ENCODE data around the gene ANKDD1A.

DNA sequence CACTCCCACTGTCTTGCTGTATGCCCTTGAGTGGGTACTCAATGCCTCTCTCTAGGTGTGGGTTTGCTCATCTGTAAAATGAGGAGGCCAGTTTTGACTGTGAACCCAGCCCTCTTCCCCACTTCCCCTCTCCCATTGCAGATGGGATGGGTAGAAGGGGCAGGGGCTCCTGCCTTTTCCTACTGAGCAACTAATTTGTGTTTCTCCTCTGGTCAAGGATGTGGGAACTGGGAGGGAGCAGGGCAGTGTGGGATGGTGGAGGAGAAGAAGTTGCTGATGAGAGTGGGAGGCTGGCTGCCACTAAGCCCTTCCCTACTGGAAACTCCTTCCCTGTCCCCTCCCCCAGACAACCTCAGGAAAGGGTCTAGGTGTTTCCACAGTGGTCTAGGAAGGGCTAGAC lies 20.1 kb upstream of the ANKDD1A start:
- TF ChIP-seq, protein P1, sequence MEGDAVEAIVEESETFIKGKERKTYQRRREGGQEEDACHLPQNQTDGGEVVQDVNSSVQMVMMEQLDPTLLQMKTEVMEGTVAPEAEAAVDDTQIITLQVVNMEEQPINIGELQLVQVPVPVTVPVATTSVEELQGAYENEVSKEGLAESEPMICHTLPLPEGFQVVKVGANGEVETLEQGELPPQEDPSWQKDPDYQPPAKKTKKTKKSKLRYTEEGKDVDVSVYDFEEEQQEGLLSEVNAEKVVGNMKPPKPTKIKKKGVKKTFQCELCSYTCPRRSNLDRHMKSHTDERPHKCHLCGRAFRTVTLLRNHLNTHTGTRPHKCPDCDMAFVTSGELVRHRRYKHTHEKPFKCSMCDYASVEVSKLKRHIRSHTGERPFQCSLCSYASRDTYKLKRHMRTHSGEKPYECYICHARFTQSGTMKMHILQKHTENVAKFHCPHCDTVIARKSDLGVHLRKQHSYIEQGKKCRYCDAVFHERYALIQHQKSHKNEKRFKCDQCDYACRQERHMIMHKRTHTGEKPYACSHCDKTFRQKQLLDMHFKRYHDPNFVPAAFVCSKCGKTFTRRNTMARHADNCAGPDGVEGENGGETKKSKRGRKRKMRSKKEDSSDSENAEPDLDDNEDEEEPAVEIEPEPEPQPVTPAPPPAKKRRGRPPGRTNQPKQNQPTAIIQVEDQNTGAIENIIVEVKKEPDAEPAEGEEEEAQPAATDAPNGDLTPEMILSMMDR (conservative IDR thresholded peaks at IDR 0.05; ENCODE audit: low read depth in 2 of 2) = no peak
- TF ChIP-seq POLR2AphosphoS5 (IDR thresholded peaks at IDR 0.05; ENCODE audit: low read depth) (no peak), EZH2 (IDR thresholded peaks at IDR 0.05; ENCODE audit: low read depth, unreplicated experiment) (no peak), EZH2phosphoT487 (IDR thresholded peaks at IDR 0.05; ENCODE audit: unreplicated experiment) (no peak), JUNB (IDR thresholded peaks at IDR 0.05; ENCODE audit: unreplicated experiment) (no peak), CREB1 (CRISPR knock-in tag; IDR thresholded peaks at IDR 0.05; ENCODE audit: low read depth) (no peak)
- TF ChIP-seq, protein P2, sequence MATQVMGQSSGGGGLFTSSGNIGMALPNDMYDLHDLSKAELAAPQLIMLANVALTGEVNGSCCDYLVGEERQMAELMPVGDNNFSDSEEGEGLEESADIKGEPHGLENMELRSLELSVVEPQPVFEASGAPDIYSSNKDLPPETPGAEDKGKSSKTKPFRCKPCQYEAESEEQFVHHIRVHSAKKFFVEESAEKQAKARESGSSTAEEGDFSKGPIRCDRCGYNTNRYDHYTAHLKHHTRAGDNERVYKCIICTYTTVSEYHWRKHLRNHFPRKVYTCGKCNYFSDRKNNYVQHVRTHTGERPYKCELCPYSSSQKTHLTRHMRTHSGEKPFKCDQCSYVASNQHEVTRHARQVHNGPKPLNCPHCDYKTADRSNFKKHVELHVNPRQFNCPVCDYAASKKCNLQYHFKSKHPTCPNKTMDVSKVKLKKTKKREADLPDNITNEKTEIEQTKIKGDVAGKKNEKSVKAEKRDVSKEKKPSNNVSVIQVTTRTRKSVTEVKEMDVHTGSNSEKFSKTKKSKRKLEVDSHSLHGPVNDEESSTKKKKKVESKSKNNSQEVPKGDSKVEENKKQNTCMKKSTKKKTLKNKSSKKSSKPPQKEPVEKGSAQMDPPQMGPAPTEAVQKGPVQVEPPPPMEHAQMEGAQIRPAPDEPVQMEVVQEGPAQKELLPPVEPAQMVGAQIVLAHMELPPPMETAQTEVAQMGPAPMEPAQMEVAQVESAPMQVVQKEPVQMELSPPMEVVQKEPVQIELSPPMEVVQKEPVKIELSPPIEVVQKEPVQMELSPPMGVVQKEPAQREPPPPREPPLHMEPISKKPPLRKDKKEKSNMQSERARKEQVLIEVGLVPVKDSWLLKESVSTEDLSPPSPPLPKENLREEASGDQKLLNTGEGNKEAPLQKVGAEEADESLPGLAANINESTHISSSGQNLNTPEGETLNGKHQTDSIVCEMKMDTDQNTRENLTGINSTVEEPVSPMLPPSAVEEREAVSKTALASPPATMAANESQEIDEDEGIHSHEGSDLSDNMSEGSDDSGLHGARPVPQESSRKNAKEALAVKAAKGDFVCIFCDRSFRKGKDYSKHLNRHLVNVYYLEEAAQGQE (IDR thresholded peaks at IDR 0.05; ENCODE audit: unreplicated experiment) = no peak

Measured in GM23338 (cell line).